ENCODE data around the gene PKDREJ.

Gene PKDREJ

DNA sequence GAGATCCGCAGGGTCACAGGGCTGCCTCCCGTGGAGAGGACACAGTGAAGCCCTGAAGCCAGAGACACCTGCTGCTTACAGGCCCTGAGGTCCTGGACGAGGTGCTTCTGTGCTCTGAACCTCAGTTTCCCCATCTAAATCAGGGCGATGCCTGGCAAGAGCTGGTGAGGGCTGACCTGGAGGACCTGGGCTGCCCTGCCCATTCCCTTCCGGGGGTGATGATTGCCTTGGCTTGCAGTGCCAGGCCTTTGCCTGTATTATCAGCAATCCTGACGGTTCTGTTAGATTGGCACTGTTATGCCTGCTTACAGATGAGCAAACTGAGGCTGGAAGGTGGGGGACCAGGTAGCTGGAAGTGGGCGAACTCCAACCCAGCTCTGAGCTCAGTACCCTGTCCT, 25.7 kb upstream of the PKDREJ start:
- DNase-seq: no peak
- Histone ChIP-seq H3K4me2 (ENCODE audit: low read depth, low read length) (peak overlapping the region; percentile 95), H3K27me3 (replicated peaks; ENCODE audit: insufficient read depth, low read length) (no peaks in the 10 kb centered on the region), H2AFZ (ENCODE audit: low read length) (peak overlapping the region; percentile 82), H3K4me3 (ENCODE audit: low read length) (peak overlapping the region; percentile 75), H3K36me3 (replicated peaks; ENCODE audit: insufficient read depth, low read length) (no peaks in the 10 kb centered on the region; the same call in 1 of the 2 replicates), H3F3A (ENCODE audit: insufficient read depth, low read length) (peaks cover 15% of the 10 kb centered on the region), H4K20me1 (ENCODE audit: insufficient read depth, low read length) (no peaks in the 10 kb centered on the region), H3K4me1 (ENCODE audit: low read length) (peaks cover 34% of the 10 kb centered on the region), H3K27ac (ENCODE audit: low read length) (peak overlapping the region; percentile 38; the same call in 1 of the 2 replicates), H3K9ac (ENCODE audit: low read length) (peak overlapping the region; percentile 90; the same call in 1 of the 2 replicates), H3K9me2 (replicated peaks; ENCODE audit: insufficient read depth, low read length) (no peaks in the 10 kb centered on the region), H3K79me2 (ENCODE audit: low read length) (peaks cover 19% of the 10 kb centered on the region), H3K9me3 (replicated peaks; ENCODE audit: insufficient read depth, low read length) (no peaks in the 10 kb centered on the region)
- TF ChIP-seq CTCF (IDR thresholded peaks at IDR 0.05; ENCODE audit: low read length) (no peak), EZH2 (optimal IDR thresholded peaks at IDR 0.05; ENCODE audit: low read depth, low read length) (no peak), EZH2phosphoT487 (IDR thresholded peaks at IDR 0.05; ENCODE audit: low read length) (no peak)

DNA sequence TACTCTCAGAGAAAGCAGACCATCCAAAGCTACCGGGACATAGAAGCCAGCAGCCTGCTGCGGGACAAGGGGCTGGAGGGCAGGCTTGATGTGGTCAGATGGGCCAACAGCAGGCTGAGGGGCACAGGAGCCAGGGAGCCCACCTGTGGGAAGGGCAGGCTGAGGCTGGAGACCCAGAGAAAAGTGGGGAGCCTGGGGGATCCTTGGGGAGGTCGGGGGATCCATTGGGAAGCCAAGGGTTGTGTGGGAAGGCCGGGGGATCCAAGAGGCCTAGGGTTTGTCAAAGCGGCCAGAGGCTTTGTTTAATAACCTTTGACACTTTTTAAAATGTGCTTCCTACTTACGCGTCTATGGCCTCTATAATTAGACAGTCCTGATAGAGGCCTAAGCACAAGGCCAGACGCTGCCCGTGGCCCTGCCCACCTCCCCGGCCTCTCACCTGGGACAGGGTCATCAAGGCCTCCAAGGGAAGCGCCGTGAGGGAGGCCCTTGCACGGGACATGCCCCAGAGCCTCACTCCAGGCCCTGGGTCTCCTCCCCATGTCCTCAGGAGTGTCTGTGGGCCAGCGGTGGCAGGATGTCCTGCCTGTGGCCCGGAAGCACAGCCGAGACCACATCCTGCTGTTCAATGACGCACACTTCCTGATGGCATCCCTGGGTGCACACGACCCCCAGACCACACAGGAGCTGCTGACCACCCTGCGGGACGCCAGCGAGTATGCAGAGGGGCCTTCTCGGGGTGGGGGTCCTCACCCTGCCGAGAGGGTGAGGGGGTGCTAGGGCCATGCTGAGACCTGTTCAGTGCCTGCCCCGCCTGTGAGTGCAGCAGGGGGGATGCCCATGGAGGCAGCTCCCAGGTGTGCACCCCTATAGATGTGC, 25.0 kb upstream of the PKDREJ start:
- Histone ChIP-seq H3K79me2 (ENCODE audit: low read length) (peaks cover 19% of the 10 kb centered on the region), H3K36me3 (replicated peaks; ENCODE audit: insufficient read depth, low read length) (no peaks in the 10 kb centered on the region; the same call in 1 of the 2 replicates), H4K20me1 (ENCODE audit: insufficient read depth, low read length) (no peaks in the 10 kb centered on the region), H3K9me2 (replicated peaks; ENCODE audit: insufficient read depth, low read length) (no peaks in the 10 kb centered on the region), H3K9ac (ENCODE audit: low read length) (peak overlapping the region; percentile 90), H2AFZ (ENCODE audit: low read length) (peak overlapping the region; percentile 82), H3K9me3 (replicated peaks; ENCODE audit: insufficient read depth, low read length) (no peaks in the 10 kb centered on the region), H3K4me3 (ENCODE audit: low read length) (peak overlapping the region; percentile 75), H3K4me1 (ENCODE audit: low read length) (peaks cover 26% of the 10 kb centered on the region), H3K27ac (ENCODE audit: low read length) (peak overlapping the region; percentile 38; the same call in 1 of the 2 replicates), H3F3A (ENCODE audit: insufficient read depth, low read length) (peaks cover 8% of the 10 kb centered on the region; the same call in 1 of the 2 replicates), H3K27me3 (replicated peaks; ENCODE audit: insufficient read depth, low read length) (no peaks in the 10 kb centered on the region), H3K4me2 (ENCODE audit: low read depth, low read length) (peak overlapping the region; percentile 95)
- peak; percentile 64 for DNase-seq
- TF ChIP-seq EZH2 (optimal IDR thresholded peaks at IDR 0.05; ENCODE audit: low read depth, low read length) (no peak), CTCF (IDR thresholded peaks at IDR 0.05; ENCODE audit: low read length) (no peak), EZH2phosphoT487 (IDR thresholded peaks at IDR 0.05; ENCODE audit: low read length) (no peak)

DNA sequence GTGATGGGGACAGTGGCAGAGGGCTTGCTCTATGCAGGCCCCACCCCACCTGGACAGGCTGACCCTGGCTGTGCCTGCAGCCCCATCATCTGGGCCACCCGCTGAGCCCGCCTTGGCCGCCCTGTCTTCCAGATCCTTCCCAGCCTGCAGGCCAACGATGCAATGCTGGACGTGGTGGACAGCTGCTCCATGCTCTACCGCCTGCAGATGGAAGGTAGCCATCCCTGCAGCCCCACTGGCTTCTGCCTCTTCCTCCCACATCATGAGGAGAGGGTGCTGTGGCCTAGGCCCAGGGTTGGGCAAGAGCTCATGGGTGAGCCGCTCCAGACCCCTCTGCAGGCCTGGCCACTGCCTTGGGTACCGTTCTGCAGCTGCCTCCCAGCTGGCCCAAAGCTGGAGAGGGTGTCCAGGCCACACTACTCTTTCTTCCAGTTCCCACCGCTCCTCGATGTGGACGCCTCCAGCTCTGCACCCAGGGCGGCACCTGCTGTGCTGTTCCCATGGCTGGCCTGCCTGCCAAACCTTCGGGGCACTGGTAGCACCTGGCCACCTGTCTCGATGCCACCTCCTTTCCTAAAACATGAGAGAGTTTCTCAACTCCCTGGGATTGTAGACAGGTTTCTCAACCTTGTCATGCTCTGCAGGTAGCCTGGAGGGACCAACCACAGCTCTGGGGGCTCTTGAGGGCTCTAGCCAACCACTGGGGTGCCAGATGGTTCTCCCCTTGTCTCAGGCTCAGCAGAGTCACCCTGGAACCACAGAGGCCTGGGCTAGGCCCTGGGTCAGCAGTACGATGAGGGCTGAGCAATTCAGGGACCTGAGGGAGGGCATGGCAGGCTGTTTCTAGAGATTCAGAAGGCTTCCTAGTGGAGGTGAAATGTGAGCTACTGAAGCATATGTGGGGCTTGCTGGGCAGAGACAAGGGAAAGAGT, 24.1 kb upstream of the PKDREJ start:
- Histone ChIP-seq H3K36me3 (replicated peaks; ENCODE audit: insufficient read depth, low read length) (no peaks in the 10 kb centered on the region; the same call in 1 of the 2 replicates), H3F3A (ENCODE audit: insufficient read depth, low read length) (peaks cover 4% of the 10 kb centered on the region; the same call in 1 of the 2 replicates), H3K9ac (ENCODE audit: low read length) (peak overlapping the region; percentile 90), H3K9me2 (replicated peaks; ENCODE audit: insufficient read depth, low read length) (no peaks in the 10 kb centered on the region), H3K27ac (ENCODE audit: low read length) (peak overlapping the region; percentile 38; the same call in 1 of the 2 replicates), H2AFZ (ENCODE audit: low read length) (0 out of 2 replicates have a peak overlapping the region, but pooled peaks have one; percentile 82), H3K27me3 (replicated peaks; ENCODE audit: insufficient read depth, low read length) (no peaks in the 10 kb centered on the region), H3K4me2 (ENCODE audit: low read depth, low read length) (peak overlapping the region; percentile 95), H4K20me1 (ENCODE audit: insufficient read depth, low read length) (no peaks in the 10 kb centered on the region), H3K9me3 (replicated peaks; ENCODE audit: insufficient read depth, low read length) (no peaks in the 10 kb centered on the region), H3K79me2 (ENCODE audit: low read length) (peaks cover 19% of the 10 kb centered on the region), H3K4me1 (ENCODE audit: low read length) (peaks cover 17% of the 10 kb centered on the region), H3K4me3 (ENCODE audit: low read length) (peak overlapping the region; percentile 75)
- TF ChIP-seq CTCF (IDR thresholded peaks at IDR 0.05; ENCODE audit: low read length) (no peak), EZH2phosphoT487 (IDR thresholded peaks at IDR 0.05; ENCODE audit: low read length) (no peak), EZH2 (optimal IDR thresholded peaks at IDR 0.05; ENCODE audit: low read depth, low read length) (no peak)
- no peak for DNase-seq

Measured in MM.1S (cell line).